ENCODE results near the gene GTPBP3.

GTPBP3 gene

DNA sequence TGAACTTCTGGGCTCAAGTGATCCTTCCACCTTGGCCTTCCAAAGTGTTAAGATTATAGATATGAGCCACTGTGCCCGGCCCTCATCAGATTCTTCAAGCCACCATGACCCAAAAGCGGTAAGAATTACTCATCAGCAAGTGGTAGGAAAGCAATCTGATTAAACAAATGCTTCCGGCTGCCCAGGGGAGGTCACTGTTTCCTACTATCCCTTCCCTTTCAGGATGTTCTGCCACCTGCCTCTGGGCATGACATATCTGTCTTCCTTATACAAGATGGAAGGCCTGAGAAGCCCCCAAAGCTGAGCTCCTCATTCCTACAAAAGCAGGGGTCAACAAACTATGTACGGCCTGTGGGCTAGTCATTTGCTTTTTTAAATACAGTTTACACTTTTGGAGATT lies 41.1 kb upstream of the GTPBP3 start:
- no peak overlapping the region for H3K4me3 ChIP-seq (ENCODE audit: low read depth, low read length)
- TF ChIP-seq, protein P1, sequence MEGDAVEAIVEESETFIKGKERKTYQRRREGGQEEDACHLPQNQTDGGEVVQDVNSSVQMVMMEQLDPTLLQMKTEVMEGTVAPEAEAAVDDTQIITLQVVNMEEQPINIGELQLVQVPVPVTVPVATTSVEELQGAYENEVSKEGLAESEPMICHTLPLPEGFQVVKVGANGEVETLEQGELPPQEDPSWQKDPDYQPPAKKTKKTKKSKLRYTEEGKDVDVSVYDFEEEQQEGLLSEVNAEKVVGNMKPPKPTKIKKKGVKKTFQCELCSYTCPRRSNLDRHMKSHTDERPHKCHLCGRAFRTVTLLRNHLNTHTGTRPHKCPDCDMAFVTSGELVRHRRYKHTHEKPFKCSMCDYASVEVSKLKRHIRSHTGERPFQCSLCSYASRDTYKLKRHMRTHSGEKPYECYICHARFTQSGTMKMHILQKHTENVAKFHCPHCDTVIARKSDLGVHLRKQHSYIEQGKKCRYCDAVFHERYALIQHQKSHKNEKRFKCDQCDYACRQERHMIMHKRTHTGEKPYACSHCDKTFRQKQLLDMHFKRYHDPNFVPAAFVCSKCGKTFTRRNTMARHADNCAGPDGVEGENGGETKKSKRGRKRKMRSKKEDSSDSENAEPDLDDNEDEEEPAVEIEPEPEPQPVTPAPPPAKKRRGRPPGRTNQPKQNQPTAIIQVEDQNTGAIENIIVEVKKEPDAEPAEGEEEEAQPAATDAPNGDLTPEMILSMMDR (IDR thresholded peaks at IDR 0.05; ENCODE audit: low read depth, low read length), result no peak

DNA sequence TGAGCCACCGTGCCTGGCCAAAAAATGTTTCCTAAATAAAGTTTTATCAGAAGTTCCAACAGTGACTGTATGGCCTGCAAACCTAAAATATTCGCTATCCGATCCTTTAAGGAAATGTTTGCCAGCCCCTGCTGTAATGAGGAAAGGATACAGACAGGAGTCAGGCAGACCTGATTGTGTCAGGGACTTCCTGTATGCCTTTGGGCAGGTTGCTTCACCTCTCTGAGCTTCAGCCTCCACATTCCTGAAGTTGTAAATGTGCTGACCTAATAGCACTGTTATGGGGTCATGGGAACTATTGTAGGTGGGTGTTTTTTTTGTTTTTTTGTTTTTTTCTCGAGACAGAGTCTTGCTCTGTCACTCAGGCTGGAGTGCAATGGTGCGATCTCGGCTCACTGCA lies 40.4 kb upstream of the GTPBP3 start:
- H3K4me3 ChIP-seq (ENCODE audit: low read depth, low read length), result no peak overlapping the region
- TF ChIP-seq, protein P1 (IDR thresholded peaks at IDR 0.05; ENCODE audit: low read depth, low read length), result no peak

DNA sequence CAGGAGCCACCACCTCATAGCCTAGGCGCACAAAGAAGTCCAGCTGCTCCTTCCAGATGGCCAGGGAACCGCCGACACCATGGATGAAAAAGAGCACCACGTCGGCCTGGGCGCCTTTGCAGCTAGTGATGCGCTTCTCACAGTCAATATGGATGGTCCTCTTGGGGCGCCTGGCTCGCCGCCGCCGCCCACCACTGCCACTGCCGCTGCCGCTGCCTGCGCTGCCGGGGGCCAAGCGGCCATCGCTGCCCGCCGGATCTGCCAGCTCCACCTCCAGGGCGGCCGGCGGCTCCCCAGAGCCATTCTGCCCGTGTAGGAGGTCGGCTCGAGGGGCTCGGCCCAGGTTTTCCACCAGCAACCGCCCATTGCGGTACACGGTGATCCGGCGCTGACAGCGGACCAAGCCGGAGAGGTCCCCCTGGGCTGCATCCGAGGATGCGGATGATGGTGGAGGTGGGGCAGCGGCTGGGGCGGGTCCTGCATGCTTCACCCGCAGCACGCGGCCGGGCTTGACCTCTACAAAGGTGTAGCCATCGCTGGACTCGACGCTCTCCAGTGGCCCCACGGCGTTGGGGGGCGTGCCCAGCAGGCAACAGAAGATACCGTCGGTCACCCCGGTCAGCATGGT lies 36.2 kb upstream of the GTPBP3 start:
- TF ChIP-seq, protein P1 (IDR thresholded peaks at IDR 0.05; ENCODE audit: low read depth, low read length), result no peak
- no peak overlapping the region for H3K4me3 ChIP-seq (ENCODE audit: low read depth, low read length)

DNA sequence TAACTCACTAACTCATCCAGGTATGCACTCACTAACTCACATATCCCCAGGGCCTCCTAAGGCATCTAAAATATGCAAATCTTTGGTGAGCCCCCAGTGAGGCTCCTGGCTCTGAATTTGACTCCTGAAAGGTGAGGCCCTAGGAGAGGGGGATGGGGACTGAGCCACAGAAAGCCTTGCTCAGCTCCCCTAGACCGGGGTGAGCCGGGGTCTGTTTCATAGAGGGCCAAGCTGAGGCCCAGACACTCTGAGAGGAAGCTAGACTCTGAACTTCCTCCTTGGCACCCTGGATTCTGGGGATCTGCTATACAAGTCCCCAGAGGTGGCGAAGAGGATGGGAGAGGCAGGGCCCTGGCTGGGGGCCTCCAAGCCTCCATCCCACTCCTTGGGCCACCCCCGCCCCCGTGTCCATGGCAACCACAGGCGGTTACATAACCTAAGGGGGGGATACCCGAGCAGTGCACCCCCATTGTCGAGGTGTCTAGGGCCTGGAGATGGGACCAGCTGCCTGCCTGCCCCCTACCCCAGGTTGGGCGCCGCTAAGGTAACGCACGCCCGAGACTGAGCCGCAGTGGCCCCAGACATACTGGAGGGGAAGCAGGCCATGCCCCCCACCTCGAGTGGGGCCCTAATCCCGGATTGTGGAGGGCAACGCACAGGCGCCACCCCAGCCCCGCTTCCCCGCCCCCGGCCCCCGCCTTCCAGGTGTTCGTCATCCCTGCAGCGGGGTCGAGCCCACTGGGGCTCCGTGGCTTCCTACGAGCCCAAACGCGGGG lies 34.8 kb upstream of the GTPBP3 start:
- TF ChIP-seq, protein P1 (IDR thresholded peaks at IDR 0.05; ENCODE audit: low read depth, low read length), result no peak
- peak overlapping the region; percentile 69 for H3K4me3 ChIP-seq (ENCODE audit: low read depth, low read length)

DNA sequence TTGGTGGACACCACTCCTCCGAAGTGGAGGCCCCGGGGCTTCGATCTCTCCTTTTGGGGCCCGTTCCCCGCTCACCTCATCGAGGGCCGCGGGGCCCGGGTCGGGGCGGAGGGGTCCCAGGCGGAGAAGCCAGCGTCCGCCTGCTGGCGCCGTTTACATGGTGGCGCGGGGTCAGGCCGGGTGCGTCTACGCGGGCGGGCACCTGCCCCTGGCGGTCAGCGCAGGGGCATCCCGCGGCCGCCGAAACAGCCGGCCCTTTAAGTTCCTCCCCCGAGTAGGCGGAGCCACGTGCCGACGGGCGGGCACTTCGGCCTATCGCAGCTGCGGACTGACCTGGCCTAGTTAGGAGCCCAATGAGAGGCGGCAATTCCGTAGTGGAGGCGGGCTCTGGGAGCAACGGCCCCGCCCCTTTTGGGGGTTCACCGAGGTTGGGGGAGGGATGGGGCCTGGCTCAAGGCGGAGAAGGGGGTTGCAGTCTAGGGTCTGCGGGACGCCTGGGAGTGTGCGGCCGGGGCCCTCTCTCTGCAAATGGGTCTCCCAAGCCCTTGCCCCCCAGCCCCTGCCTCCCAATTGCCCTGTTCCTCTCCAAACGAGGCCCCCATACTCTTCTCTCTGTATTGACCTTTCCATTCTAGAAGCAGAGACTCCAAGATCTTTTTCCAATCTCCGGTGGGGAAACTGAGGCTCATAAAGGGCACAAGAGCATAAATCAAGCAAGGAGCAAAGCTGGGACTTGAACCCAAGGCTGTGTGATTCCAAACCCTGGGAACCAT lies 34.0 kb upstream of the GTPBP3 start, which contains the start of gene ABHD8:
TSS of gene ABHD8 (minus strand) at position 259 of the 773 bp plus-strand sequence. CDS start 1,809 bp downstream, outside the sequence.
- TF ChIP-seq, protein P1 (IDR thresholded peaks at IDR 0.05; ENCODE audit: low read depth, low read length), result no peak; the same call in 1 of the 2 replicates
- H3K4me3 ChIP-seq (ENCODE audit: low read depth, low read length), result peak within 1 kb of the TSS; percentile 69

DNA sequence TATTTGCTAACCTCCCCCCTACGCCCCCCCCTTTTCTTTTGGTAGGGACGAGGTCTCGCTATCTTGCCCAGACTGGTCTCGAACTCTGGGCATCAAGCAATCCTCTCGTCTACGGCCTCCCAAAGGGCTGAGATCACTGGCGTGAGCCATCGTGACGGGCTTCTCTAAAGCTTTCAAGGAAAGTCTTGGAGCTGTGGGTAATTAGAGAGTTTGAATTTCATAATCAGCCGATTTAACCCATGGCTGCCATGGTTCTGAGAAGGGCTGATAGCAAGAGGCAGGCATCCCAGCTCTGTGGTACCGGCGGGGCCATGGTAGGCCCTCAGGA lies 33.4 kb upstream of the GTPBP3 start:
- no peak overlapping the region for H3K4me3 ChIP-seq (ENCODE audit: low read depth, low read length)
- TF ChIP-seq, protein P1 (IDR thresholded peaks at IDR 0.05; ENCODE audit: low read depth, low read length), result no peak

Measured in WI38 (cell line).